OCI-LY7 (cell line): ENCODE measurements around the gene PPP1R14C. TPM values are rescaled to one million over a fixed set of nuclear protein-coding genes. Genes with fewer than 3 reads are reported as not detected.

Experiments used
- small RNA-seq: library from RNA; depleted of rRNA; stranded (forward); fragments of <200 nt; gene quantifications from one replicate; pipeline ENCODE3, GENCODE V24; 2014
- total RNA-seq, 2 experiments: library from RNA; depleted of rRNA in 1 of 2; stranded (reverse); fragments of >200 nt in 1 of 2; shearing (Covaris generic) in 1 of 2; gene quantifications; 2 replicates each; pipeline ENCODE4 v1.2.3, GENCODE V29; 2014 to 2022

The PPP1R14C gene
- total RNA-seq, 2 experiments from 2014 or later: 1.8 TPM; not detected in 1

Small RNA genes within 50 kb of the gene (small RNA-seq; reads per million reads assigned to genes)
- gene RF01210: not detected

Other genes with a start within 250 kb of the PPP1R14C start
- gene RAET1E, start 244.9 kb upstream of the PPP1R14C start, total RNA-seq (2014; rRNA removed; shearing (Covaris generic)): not detected in 2 replicates
- gene RAET1E, start 244.9 kb upstream of the PPP1R14C start, total RNA-seq (2022): not detected in 2 replicates
- gene RAET1G, start 219.9 kb upstream of the PPP1R14C start, total RNA-seq (2014; rRNA removed; shearing (Covaris generic)): not detected in 2 replicates
- not detected in 2 replicates for gene RAET1G, start 219.9 kb upstream of the PPP1R14C start, total RNA-seq (2022)
- 0.60 TPM in 1 of 2 replicates, not detected in the other for gene ULBP2, start 201.0 kb upstream of the PPP1R14C start, total RNA-seq (2014; rRNA removed; shearing (Covaris generic))
- 2.6 and 3.0 TPM in 2 replicates for gene ULBP2, start 201.0 kb upstream of the PPP1R14C start, total RNA-seq (2022)
- gene ULBP1, start 179.1 kb upstream of the PPP1R14C start, total RNA-seq (2014; rRNA removed; shearing (Covaris generic)): 0.79 and 0.82 TPM in 2 replicates
- gene ULBP1, start 179.1 kb upstream of the PPP1R14C start, total RNA-seq (2022): 1.9 and 2.3 TPM in 2 replicates
- gene RAET1L, start 117.5 kb upstream of the PPP1R14C start, total RNA-seq (2014; rRNA removed; shearing (Covaris generic)): not detected in 2 replicates
- not detected in 2 replicates for gene RAET1L, start 117.5 kb upstream of the PPP1R14C start, total RNA-seq (2022)
- gene ULBP3, start 73.9 kb upstream of the PPP1R14C start, total RNA-seq (2014; rRNA removed; shearing (Covaris generic)): 3.5 and 4.5 TPM in 2 replicates
- gene ULBP3, start 73.9 kb upstream of the PPP1R14C start, total RNA-seq (2022): 4.1 and 4.3 TPM in 2 replicates
- gene IYD, start 226.0 kb downstream of the PPP1R14C start, total RNA-seq (2014; rRNA removed; shearing (Covaris generic)): not detected in 2 replicates
- not detected in 2 replicates for gene IYD, start 226.0 kb downstream of the PPP1R14C start, total RNA-seq (2022)